Measurements from ENCODE around the gene COA1. TPM values are rescaled to one million over a fixed set of nuclear protein-coding genes. Genes with fewer than 3 reads are reported as not detected.
"Not testable (repeated sequence)": the region's sequence is repeated elsewhere in the genome, so short reads cannot be mapped to it uniquely, and the experiment has no call there.

COA1 gene
- total RNA-seq = 85.1 and 85.3 TPM in 2 replicates
- long read RNA-seq, transcript COA1-201 (6 exons, 927 nt) = major isoform, 22 of 128 reads
- long read RNA-seq, transcript COA1-209 (8 exons, 3,223 nt) = minor isoform, 5 of 128 reads
- long read RNA-seq, partial matches to known transcripts = 59 of 128 reads
- long read RNA-seq, other reads (novel, unspliced or antisense) = 35 of 128 reads

- H3K27me3 Mint-ChIP-seq = no peaks in the 10 kb centered on the region
- H3K4me3 Mint-ChIP-seq (ENCODE audit: low read depth) = peak within 1 kb of the TSS; percentile 95
- H3K36me3 Mint-ChIP-seq (ENCODE audit: insufficient read depth) = peaks cover 1% of the 10 kb centered on the region
- peak; percentile 56 for DNase-seq (ENCODE audit: low spot score, unreplicated experiment)
- peak within 1 kb of the TSS; percentile 95 for H3K27ac Mint-ChIP-seq
- H3K9me3 Mint-ChIP-seq (ENCODE audit: low read depth) = no peaks in the 10 kb centered on the region
- peaks cover 29% of the 10 kb centered on the region for H3K4me1 Mint-ChIP-seq (ENCODE audit: low read depth)
- peak; percentile 24 for TF ChIP-seq CTCF (IDR thresholded peaks at IDR 0.05; ENCODE audit: unreplicated experiment)
Measured at GRCh38 chr7:43729214-43729923, at the start of gene COA1. Gene COA1, minus strand, starts transcription at chr7:43729523. Its CDS starts 80,909 bp downstream, at chr7:43648614.

- not testable (repeated sequence) for H3K4me3 Mint-ChIP-seq (ENCODE audit: low read depth); H3K9me3 Mint-ChIP-seq (ENCODE audit: low read depth); H3K27ac Mint-ChIP-seq; DNase-seq (ENCODE audit: low spot score, unreplicated experiment); H3K27me3 Mint-ChIP-seq; H3K4me1 Mint-ChIP-seq (ENCODE audit: low read depth)
- H3K36me3 Mint-ChIP-seq (ENCODE audit: insufficient read depth) = peaks cover 20% of the 10 kb centered on the region
Measured at GRCh38 chr7:43778293-43779044, 49.1 kb upstream of the COA1 start.

GRCh38 chr7:43775255-43775654 lies 45.9 kb upstream of the COA1 start:
- not testable (repeated sequence) for H3K9me3 Mint-ChIP-seq (ENCODE audit: low read depth); H3K4me3 Mint-ChIP-seq (ENCODE audit: low read depth); H3K4me1 Mint-ChIP-seq (ENCODE audit: low read depth); H3K27me3 Mint-ChIP-seq; H3K27ac Mint-ChIP-seq; DNase-seq (ENCODE audit: low spot score, unreplicated experiment)
- peaks cover 17% of the 10 kb centered on the region for H3K36me3 Mint-ChIP-seq (ENCODE audit: insufficient read depth)

GRCh38 chr7:43773268-43773667 lies 43.9 kb upstream of the COA1 start:
- not testable (repeated sequence) for H3K4me1 Mint-ChIP-seq (ENCODE audit: low read depth); H3K27ac Mint-ChIP-seq; H3K9me3 Mint-ChIP-seq (ENCODE audit: low read depth); H3K27me3 Mint-ChIP-seq; DNase-seq (ENCODE audit: low spot score, unreplicated experiment); H3K4me3 Mint-ChIP-seq (ENCODE audit: low read depth)
- peaks cover 12% of the 10 kb centered on the region for H3K36me3 Mint-ChIP-seq (ENCODE audit: insufficient read depth)

- Mint-ChIP-seq H3K27ac (no peak overlapping the region), H3K9me3 (ENCODE audit: low read depth) (peaks cover 4% of the 10 kb centered on the region), H3K27me3 (no peaks in the 10 kb centered on the region), H3K4me1 (ENCODE audit: low read depth) (peaks cover 9% of the 10 kb centered on the region), H3K4me3 (ENCODE audit: low read depth) (no peak overlapping the region), H3K36me3 (ENCODE audit: insufficient read depth) (peaks cover 6% of the 10 kb centered on the region)
- no peak for DNase-seq (ENCODE audit: low spot score, unreplicated experiment)
- no peak for TF ChIP-seq CTCF (IDR thresholded peaks at IDR 0.05; ENCODE audit: unreplicated experiment)
Measured at GRCh38 chr7:43771573-43771972, 42.2 kb upstream of the COA1 start.

GRCh38 chr7:43771128-43771527 lies 41.8 kb upstream of the COA1 start:
- no peak for DNase-seq (ENCODE audit: low spot score, unreplicated experiment)
- no peaks in the 10 kb centered on the region for H3K27me3 Mint-ChIP-seq
- no peaks in the 10 kb centered on the region for H3K9me3 Mint-ChIP-seq (ENCODE audit: low read depth)
- TF ChIP-seq CTCF (IDR thresholded peaks at IDR 0.05; ENCODE audit: unreplicated experiment) = no peak
- no peak overlapping the region for H3K27ac Mint-ChIP-seq
- H3K4me3 Mint-ChIP-seq (ENCODE audit: low read depth) = no peak overlapping the region
- peaks cover 9% of the 10 kb centered on the region for H3K4me1 Mint-ChIP-seq (ENCODE audit: low read depth)
- H3K36me3 Mint-ChIP-seq (ENCODE audit: insufficient read depth) = peaks cover 4% of the 10 kb centered on the region

Data from progenitor cell of endocrine pancreas (in vitro differentiated cells).